A549 (cell line): ENCODE measurements around the gene PGAP1. TPM values are rescaled to one million over a fixed set of nuclear protein-coding genes. Genes with fewer than 3 reads are reported as not detected.
A peak's percentile ranks its signal among the peaks of the same experiment; 100 is the strongest.

Experiments
- ATAC-seq, 2 experiments: fragments of 200-7000 bp in 1 of 2; fragments of >200 bp in 1 of 2; cut with Nextera tagmentation in 1 of 2; cut with Tn5 transposase in 1 of 2; 3 replicates each; pipeline versions ENCODE4 v1.8.0 to v1.9.1; 2018 to 2020; ENCODE audit warnings: mild to moderate bottlenecking in 1 of 2, moderate library complexity in 1 of 2
- CTCF ChIA-PET: fragments of 300-600 bp; sonication (Branson Sonifier 250); formaldehyde crosslinking; extraction: SDS; loops from one replicate; lab custom pipeline; 2021; ENCODE audit warnings: antibody characterized with exemption, inconsistent platforms; lab: Yijun Ruan, JAX
- POLR2A ChIA-PET: fragments of 350-600 bp; formaldehyde crosslinking; extraction: SDS; loops from one replicate; lab custom pipeline; 2021; ENCODE audit warnings: antibody characterized with exemption, inconsistent platforms; lab: Yijun Ruan, JAX
- DNase-seq, 2 experiments: peaks; one replicate each; pipeline versions ENCODE4 v3.0.0 to v3.0.0-alpha.2; 2011 to 2016; ENCODE audit warnings: low read depth in 1 of 2, low spot score in 1 of 2
- FAIRE-seq: peaks from 2 replicates; lab custom pipeline; 2011; peaks lifted over from hg19 to GRCh38; lab: Jason Lieb, UNC
- H3K27ac ChIP-seq, 2 experiments: fragments of >200 bp; sonication (Bioruptor Twin); formaldehyde crosslinking; 3 replicates each; pipeline ENCODE4 v1.5.1; 2016 to 2017
- H3K4me1 ChIP-seq: fragments of >200 bp; sonication (Bioruptor Twin); formaldehyde crosslinking; 3 replicates; pipeline ENCODE4 v1.6.1; 2016
- H3K4me2 ChIP-seq: fragments of >200 bp; sonication (Bioruptor Twin); formaldehyde crosslinking; 3 replicates; pipeline ENCODE4 v1.6.1; 2016
- H3K4me3 ChIP-seq: fragments of >200 bp; sonication (Bioruptor Twin); formaldehyde crosslinking; 3 replicates; pipeline ENCODE4 v1.5.1; 2016
- H3K9me3 ChIP-seq: fragments of >200 bp; sonication (Bioruptor Twin); formaldehyde crosslinking; 3 replicates; pipeline ENCODE4 v1.6.1; 2016
- BHLHE40 ChIP-seq: IDR thresholded peaks from 2 replicates; pipeline ENCODE4 v1.6.1; 2012; ENCODE audit warnings: low read depth, low read length, inconsistent platforms
- CEBPB ChIP-seq, 2 experiments: fragments of >200 bp in 1 of 2; sonication (Bioruptor Twin) in 1 of 2; formaldehyde crosslinking in 1 of 2; IDR thresholded peaks; 2 replicates each; pipeline ENCODE4 v1.6.1; 2012 to 2016
- CHD4 ChIP-seq: fragments of 200-600 bp; sonication (generic); IDR thresholded peaks from 2 replicates; pipeline ENCODE4 v1.6.1; 2016; ENCODE audit warnings: antibody characterized with exemption, mild to moderate bottlenecking, borderline replicate concordance
- EHF ChIP-seq: fragments of 250-450 bp; sonication (Bioruptor Pico); IDR thresholded peaks from 2 replicates; pipeline ENCODE4 v1.5.0; 2020; ENCODE audit warnings: mild to moderate bottlenecking
- FOXS1 ChIP-seq: fragments of 250-450 bp; sonication (Bioruptor Pico); IDR thresholded peaks from 2 replicates; pipeline ENCODE4 v1.5.0; 2020; ENCODE audit warnings: mild to moderate bottlenecking, moderate library complexity
- GATA3 ChIP-seq: IDR thresholded peaks from 2 replicates; pipeline ENCODE4 v1.6.1; 2012; ENCODE audit warnings: borderline replicate concordance
- HOXA7 ChIP-seq: fragments of 250-450 bp; sonication (Bioruptor Pico); IDR thresholded peaks from 2 replicates; pipeline ENCODE4 v1.5.0; 2020; ENCODE audit warnings: mild to moderate bottlenecking, moderate library complexity
- HOXB13 ChIP-seq: fragments of 250-450 bp; sonication (Bioruptor Pico); IDR thresholded peaks from 2 replicates; pipeline ENCODE4 v1.5.0; 2020; ENCODE audit warnings: low read depth, mild to moderate bottlenecking, moderate library complexity
- HOXB5 ChIP-seq: fragments of 250-450 bp; sonication (Bioruptor Pico); IDR thresholded peaks from 2 replicates; pipeline ENCODE4 v1.5.0; 2020; ENCODE audit warnings: mild to moderate bottlenecking, moderate library complexity
- MAFK ChIP-seq: fragments of 450-650 bp; IDR thresholded peaks from 2 replicates; pipeline ENCODE4 v1.6.1; 2014; ENCODE audit not compliant: partially characterized antibody
- MYC ChIP-seq: IDR thresholded peaks from 2 replicates; pipeline ENCODE4 v1.6.1; 2012; ENCODE audit warnings: mild to moderate bottlenecking, inconsistent platforms, low read length, improper control_type of control experiment, borderline replicate concordance
- NFE2L2 ChIP-seq: fragments of 150-350 bp; conservative IDR thresholded peaks from 2 replicates; pipeline ENCODE4 v1.6.1; 2014; ENCODE audit warnings: low read length
- NR3C1 ChIP-seq: fragments of >200 bp; sonication (Bioruptor Twin); formaldehyde crosslinking; IDR thresholded peaks from 3 replicates; pipeline ENCODE4 v1.6.1; 2017
- SMC3 ChIP-seq: fragments of >200 bp; sonication (Bioruptor Twin); formaldehyde crosslinking; IDR thresholded peaks from 3 replicates; pipeline ENCODE4 v1.6.1; 2018; ENCODE audit warnings: inconsistent platforms
- ZC3H11A ChIP-seq: fragments of 450-650 bp; IDR thresholded peaks from 2 replicates; pipeline ENCODE4 v1.6.1; 2014; ENCODE audit warnings: antibody characterized with exemption, mild to moderate bottlenecking
- ZFP36 ChIP-seq: fragments of 450-650 bp; IDR thresholded peaks from 2 replicates; pipeline ENCODE4 v1.6.1; 2014; ENCODE audit warnings: borderline replicate concordance; ENCODE audit not compliant: partially characterized antibody
- WGBS: methylation state at CpG from one replicate; pipeline ENCODE4 v1.1.6; 2017; ENCODE audit errors: missing lambda C conversion rate; 5-methylcytosine and 5-hydroxymethylcytosine counted together
- polyA plus RNA-seq, 4 experiments: library from polyadenylated mRNA; depleted of rRNA in 3 of 4; stranded (reverse); fragments of >200 nt; fragmentation: RNase III in 1 of 4; extraction: RNeasy Plus Mini Kit Qiagen cat#74134 plus additional on column Dnase treatment in 1 of 4; gene quantifications; 2 replicates in 3 of 4; 3 replicates in 1 of 4; pipeline ENCODE4 v1.2.3, GENCODE V29; 2011 to 2017
- TF ChIP-seq, protein P1 (sequence below): fragments of >200 bp; sonication (Bioruptor Twin); formaldehyde crosslinking; IDR thresholded peaks from 3 replicates; pipeline ENCODE4 v1.5.1; 2016
- TF ChIP-seq, protein P2 (sequence below): IDR thresholded peaks from 2 replicates; pipeline ENCODE4 v1.6.1; 2012
- TF ChIP-seq, protein P3 (sequence below): IDR thresholded peaks from 2 replicates; pipeline ENCODE4 v1.6.1; 2012; ENCODE audit warnings: low read depth, borderline replicate concordance
- TF ChIP-seq, protein P4 (sequence below): fragments of 150-350 bp; IDR thresholded peaks from 2 replicates; pipeline ENCODE4 v1.6.1; 2014; ENCODE audit warnings: low read depth, mild to moderate bottlenecking, low read length
- TF ChIP-seq, protein P5 (sequence below): IDR thresholded peaks from 2 replicates; pipeline ENCODE4 v1.6.1; 2012
- TF ChIP-seq, protein P6 (sequence below): fragments of >200 bp; sonication (Bioruptor Twin); formaldehyde crosslinking; IDR thresholded peaks from 3 replicates; pipeline ENCODE4 v1.6.1; 2016

The PGAP1 gene
- polyA plus RNA-seq, 2 of the 4 experiments (the other 2 are of a cell fraction) = 3.5 to 9.3 TPM

DNA sequence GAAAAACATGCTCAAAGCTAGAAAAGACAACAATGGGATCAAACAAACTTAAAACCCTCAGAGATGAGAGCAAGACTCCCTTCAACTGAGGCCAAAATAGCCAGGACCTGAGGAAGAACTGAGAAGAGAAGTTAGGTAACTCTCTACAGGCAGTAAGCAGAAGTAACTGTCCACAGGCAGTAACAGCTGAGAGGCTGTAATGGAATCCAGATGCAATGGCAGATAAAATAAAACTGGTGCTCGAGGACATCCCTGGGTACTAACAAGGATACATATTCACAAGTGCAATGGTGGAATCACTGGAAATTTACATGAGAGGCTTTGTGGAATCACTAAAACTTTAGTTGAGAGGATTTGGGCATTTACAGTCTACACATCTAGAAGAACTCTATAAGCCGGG is 86.9 kb downstream of the PGAP1 start (continued):
- TF ChIP-seq, protein P1, sequence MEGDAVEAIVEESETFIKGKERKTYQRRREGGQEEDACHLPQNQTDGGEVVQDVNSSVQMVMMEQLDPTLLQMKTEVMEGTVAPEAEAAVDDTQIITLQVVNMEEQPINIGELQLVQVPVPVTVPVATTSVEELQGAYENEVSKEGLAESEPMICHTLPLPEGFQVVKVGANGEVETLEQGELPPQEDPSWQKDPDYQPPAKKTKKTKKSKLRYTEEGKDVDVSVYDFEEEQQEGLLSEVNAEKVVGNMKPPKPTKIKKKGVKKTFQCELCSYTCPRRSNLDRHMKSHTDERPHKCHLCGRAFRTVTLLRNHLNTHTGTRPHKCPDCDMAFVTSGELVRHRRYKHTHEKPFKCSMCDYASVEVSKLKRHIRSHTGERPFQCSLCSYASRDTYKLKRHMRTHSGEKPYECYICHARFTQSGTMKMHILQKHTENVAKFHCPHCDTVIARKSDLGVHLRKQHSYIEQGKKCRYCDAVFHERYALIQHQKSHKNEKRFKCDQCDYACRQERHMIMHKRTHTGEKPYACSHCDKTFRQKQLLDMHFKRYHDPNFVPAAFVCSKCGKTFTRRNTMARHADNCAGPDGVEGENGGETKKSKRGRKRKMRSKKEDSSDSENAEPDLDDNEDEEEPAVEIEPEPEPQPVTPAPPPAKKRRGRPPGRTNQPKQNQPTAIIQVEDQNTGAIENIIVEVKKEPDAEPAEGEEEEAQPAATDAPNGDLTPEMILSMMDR = no peak
- TF ChIP-seq, protein P2, sequence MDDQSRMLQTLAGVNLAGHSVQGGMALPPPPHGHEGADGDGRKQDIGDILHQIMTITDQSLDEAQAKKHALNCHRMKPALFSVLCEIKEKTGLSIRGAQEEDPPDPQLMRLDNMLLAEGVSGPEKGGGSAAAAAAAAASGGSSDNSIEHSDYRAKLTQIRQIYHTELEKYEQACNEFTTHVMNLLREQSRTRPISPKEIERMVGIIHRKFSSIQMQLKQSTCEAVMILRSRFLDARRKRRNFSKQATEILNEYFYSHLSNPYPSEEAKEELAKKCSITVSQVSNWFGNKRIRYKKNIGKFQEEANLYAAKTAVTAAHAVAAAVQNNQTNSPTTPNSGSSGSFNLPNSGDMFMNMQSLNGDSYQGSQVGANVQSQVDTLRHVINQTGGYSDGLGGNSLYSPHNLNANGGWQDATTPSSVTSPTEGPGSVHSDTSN = no peak
- TF ChIP-seq FOXS1 (CRISPR knock-in tag) (no peak), NFE2L2 (no peak)
- TF ChIP-seq, all 56 proteins: peak for 0

DNA sequence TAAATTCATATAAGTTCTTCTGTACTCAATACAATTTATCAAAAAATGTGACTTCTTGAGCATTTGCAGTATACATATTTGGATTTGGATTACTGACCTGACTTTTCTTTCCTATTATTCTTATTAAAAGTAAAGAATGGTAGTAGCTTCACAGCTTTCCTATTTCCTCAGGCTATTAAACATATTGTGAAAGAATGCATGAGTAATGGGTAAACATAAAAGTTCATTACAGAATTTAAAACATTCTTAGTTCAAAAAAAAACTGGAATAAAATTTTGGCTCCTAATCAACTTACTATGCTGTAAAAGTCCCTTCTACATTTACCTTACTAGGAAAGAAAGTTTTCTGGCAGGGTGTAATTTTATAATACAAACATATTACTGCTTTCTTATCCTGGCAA is 90.1 kb downstream of the PGAP1 start:
- no peak overlapping the region for H3K27ac ChIP-seq
- peak overlapping the region; percentile 31; the same call in 2 of the 3 replicates for H3K4me2 ChIP-seq
- CTCF ChIA-PET = no interaction called here
- FAIRE-seq (no peak), DNase-seq (no peak), ATAC-seq (no peak)
- H3K4me3 ChIP-seq = no peak overlapping the region
- no peaks in the 10 kb centered on the region for H3K9me3 ChIP-seq
- peaks cover 10% of the 10 kb centered on the region; the same call in 2 of the 3 replicates for H3K4me1 ChIP-seq
- TF ChIP-seq HOXB5 (CRISPR knock-in tag) (no peak), ZC3H11A (no peak), NR3C1 (no peak)
- TF ChIP-seq, protein P3, sequence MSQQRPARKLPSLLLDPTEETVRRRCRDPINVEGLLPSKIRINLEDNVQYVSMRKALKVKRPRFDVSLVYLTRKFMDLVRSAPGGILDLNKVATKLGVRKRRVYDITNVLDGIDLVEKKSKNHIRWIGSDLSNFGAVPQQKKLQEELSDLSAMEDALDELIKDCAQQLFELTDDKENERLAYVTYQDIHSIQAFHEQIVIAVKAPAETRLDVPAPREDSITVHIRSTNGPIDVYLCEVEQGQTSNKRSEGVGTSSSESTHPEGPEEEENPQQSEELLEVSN = no peak
- TF ChIP-seq, protein P4, sequence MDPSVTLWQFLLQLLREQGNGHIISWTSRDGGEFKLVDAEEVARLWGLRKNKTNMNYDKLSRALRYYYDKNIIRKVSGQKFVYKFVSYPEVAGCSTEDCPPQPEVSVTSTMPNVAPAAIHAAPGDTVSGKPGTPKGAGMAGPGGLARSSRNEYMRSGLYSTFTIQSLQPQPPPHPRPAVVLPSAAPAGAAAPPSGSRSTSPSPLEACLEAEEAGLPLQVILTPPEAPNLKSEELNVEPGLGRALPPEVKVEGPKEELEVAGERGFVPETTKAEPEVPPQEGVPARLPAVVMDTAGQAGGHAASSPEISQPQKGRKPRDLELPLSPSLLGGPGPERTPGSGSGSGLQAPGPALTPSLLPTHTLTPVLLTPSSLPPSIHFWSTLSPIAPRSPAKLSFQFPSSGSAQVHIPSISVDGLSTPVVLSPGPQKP = no peak
- TF ChIP-seq, protein P5, sequence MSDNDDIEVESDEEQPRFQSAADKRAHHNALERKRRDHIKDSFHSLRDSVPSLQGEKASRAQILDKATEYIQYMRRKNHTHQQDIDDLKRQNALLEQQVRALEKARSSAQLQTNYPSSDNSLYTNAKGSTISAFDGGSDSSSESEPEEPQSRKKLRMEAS = no peak
- POLR2A ChIA-PET = no interaction called here

DNA sequence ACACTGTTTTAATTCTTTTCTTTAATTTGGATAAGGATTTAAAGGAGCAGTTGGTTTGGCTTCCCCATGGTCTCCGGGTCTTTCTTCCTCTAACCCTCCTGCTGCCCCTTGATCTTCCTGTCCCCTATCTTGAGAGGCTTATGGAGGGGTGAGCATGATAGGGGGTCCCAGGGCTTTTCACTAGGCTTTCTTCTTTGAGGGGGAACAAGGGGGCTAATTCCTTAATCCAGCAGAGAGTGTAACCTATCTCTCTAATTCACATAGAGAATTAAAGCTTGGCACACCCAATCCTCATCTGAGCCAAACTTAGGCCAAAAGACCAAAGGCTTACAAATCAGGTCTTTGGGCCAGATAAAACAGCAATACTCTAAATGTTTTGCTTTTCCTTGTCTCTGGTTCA is 95.8 kb downstream of the PGAP1 start:
- DNase-seq (no peak), FAIRE-seq (no peak), ATAC-seq (no peak)
- Histone ChIP-seq H3K4me1 (no peaks in the 10 kb centered on the region), H3K9me3 (no peaks in the 10 kb centered on the region), H3K27ac (no peak overlapping the region), H3K4me3 (no peak overlapping the region), H3K4me2 (no peak overlapping the region)
- 94% methylated on average over 1 of the region's 1 CpG for WGBS
- TF ChIP-seq BHLHE40 (no peak), NFE2L2 (no peak), CEBPB (IDR thresholded peaks at IDR 0.05) (no peak), MAFK (no peak), SMC3 (no peak), GATA3 (no peak), EHF (CRISPR knock-in tag) (no peak), NR3C1 (no peak)
- CTCF ChIA-PET = no interaction called here
- POLR2A ChIA-PET = no interaction called here

DNA sequence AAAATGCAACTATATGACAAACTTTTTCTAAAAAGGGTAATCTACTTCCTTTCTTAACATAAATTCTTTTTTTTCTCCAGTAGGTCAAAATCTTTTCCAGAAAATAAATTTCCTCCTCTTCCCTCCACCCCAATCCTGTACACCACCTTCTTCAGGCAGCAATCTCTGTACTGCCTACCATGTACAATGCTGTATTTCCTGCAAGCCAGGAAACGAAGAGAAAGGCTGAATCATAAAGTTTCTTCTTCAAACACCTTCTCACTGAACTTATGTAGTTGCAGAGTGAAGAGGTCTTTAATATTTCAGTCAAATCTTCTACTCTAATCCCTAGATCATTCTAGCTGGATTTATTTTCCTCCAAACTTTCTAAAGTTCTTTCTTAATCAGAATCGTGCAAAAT is 99.2 kb downstream of the PGAP1 start:
- CTCF ChIA-PET = no interaction called here
- FAIRE-seq (no peak), ATAC-seq (no peak), DNase-seq (no peak)
- Histone ChIP-seq H3K27ac (no peak overlapping the region), H3K4me2 (no peak overlapping the region), H3K9me3 (no peaks in the 10 kb centered on the region), H3K4me1 (peaks cover 13% of the 10 kb centered on the region), H3K4me3 (no peak overlapping the region)
- TF ChIP-seq MYC = no peak
- no peak for TF ChIP-seq CHD4
- no peak for TF ChIP-seq ZFP36
- TF ChIP-seq HOXA7 (CRISPR knock-in tag) = no peak
- no peak for TF ChIP-seq HOXB5 (CRISPR knock-in tag)
- TF ChIP-seq, protein P6, sequence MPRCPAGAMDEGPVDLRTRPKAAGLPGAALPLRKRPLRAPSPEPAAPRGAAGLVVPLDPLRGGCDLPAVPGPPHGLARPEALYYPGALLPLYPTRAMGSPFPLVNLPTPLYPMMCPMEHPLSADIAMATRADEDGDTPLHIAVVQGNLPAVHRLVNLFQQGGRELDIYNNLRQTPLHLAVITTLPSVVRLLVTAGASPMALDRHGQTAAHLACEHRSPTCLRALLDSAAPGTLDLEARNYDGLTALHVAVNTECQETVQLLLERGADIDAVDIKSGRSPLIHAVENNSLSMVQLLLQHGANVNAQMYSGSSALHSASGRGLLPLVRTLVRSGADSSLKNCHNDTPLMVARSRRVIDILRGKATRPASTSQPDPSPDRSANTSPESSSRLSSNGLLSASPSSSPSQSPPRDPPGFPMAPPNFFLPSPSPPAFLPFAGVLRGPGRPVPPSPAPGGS = no peak
- TF ChIP-seq HOXB13 = no peak
- whole genome bisulfite sequencing = 65% methylated on average over 2 of the region's 2 CpGs
- POLR2A ChIA-PET = no interaction called here
